Right ventricle myocardium superior (tissue), 1 donor: Measurements from ENCODE around the gene DIAPH3. TPM values are rescaled to one million over a fixed set of nuclear protein-coding genes. Genes with fewer than 3 reads are reported as not detected.

Experiments
- ATAC-seq: fragments of 200-7000 bp; cut with Tn5 transposase; one replicate; pipeline ENCODE4 v1.9.1; 2020; ENCODE audit warnings: mild to moderate bottlenecking; ENCODE audit not compliant: poor library complexity
- DNase-seq: peaks from one replicate; pipeline ENCODE4 v3.0.0-alpha.2; 2020
- intact Hi-C: fragments of 100-400 bp; cut with DNase I; formaldehyde crosslinking; loops from one replicate; pipeline ENCODE4 v1.11.2; 2022
- total RNA-seq: library from RNA; stranded (reverse); fragmentation: NEBNext Ultra II Directional; extraction: Animal tissue kit (Norgen Biotek cat#: 25700); gene quantifications from one replicate; pipeline ENCODE4 v1.2.1, GENCODE V29; 2021
- donor health status: DM: no; HTN: yes; CAD: no; lungs with severe emphysema.

The DIAPH3 gene
- total RNA-seq, 1 donor from 2014 or later, result 0.32 TPM

GRCh38 chr13:59643906-59644626 is 519.7 kb downstream of the DIAPH3 start:
- ATAC-seq, result no peak
- DNase-seq, result no peak
- intact Hi-C loops, result no loop called here

- DNase-seq, result no peak
- intact Hi-C loops, result no loop called here
- ATAC-seq, result no peak
These were observed 520.3 kb downstream of the DIAPH3 start for GRCh38 chr13:59643364-59643841.

GRCh38 chr13:59641817-59642216 is 521.9 kb downstream of the DIAPH3 start:
- intact Hi-C loops, result no loop called here
- DNase-seq, result no peak
- no peak for ATAC-seq

- DNase-seq (no peak), ATAC-seq (no peak)
- intact Hi-C loops, result no loop called here
These were observed 522.5 kb downstream of the DIAPH3 start for GRCh38 chr13:59641261-59641660.

GRCh38 chr13:59638404-59638803 is 525.3 kb downstream of the DIAPH3 start:
- ATAC-seq, result no peak
- no peak for DNase-seq
- intact Hi-C loops, result no loop called here

GRCh38 chr13:59635589-59635988 is 528.1 kb downstream of the DIAPH3 start:
- ATAC-seq (no peak), DNase-seq (no peak)
- intact Hi-C loops, result no loop called here

GRCh38 chr13:59633290-59633689 is 530.4 kb downstream of the DIAPH3 start:
- no peak for DNase-seq

GRCh38 chr13:59631271-59631670 is 532.5 kb downstream of the DIAPH3 start:
- DNase-seq (no peak), ATAC-seq (no peak)
- intact Hi-C loops, result no loop called here

More at GRCh38 chr13:59633290-59633689, 530.4 kb downstream of the DIAPH3 start:
- intact Hi-C loops, result no loop called here
- no peak for ATAC-seq

GRCh38 chr13:59625111-59625510 is 538.6 kb downstream of the DIAPH3 start:
- no peak for DNase-seq
- no peak for ATAC-seq
- intact Hi-C loops, result no loop called here

GRCh38 chr13:59623206-59623915 is 540.4 kb downstream of the DIAPH3 start:
- DNase-seq (no peak), ATAC-seq (no peak)
- intact Hi-C loops, result no loop called here

GRCh38 chr13:59621773-59622172 is 542.0 kb downstream of the DIAPH3 start:
- intact Hi-C loops, result no loop called here
- no peak for ATAC-seq
- DNase-seq, result no peak

Other genes starting within 250 kb of the DIAPH3 start
- 38.4 TPM for gene TDRD3, start 233.3 kb upstream of the DIAPH3 start, total RNA-seq